Upper lobe of left lung (tissue), 4 donors: Measurements from ENCODE around the gene MYNN.

Experiments used
- EP300 ChIP-seq, 4 donors: sonication (generic); formaldehyde crosslinking; IDR thresholded peaks; one replicate each; pipeline ENCODE4 v1.5.1; 2017; ENCODE audit warnings: antibody characterized with exemption in 4 of 4, control low read depth in 2 of 4
- POLR2A ChIP-seq, 4 donors: fragments of 450-650 bp; IDR thresholded peaks; one replicate each; pipeline ENCODE4 v1.5.1; 2016 to 2017; ENCODE audit warnings: antibody characterized with exemption in 4 of 4, mild to moderate bottlenecking in 2 of 4
- POLR2AphosphoS5 ChIP-seq, 2 donors: sonication (generic); formaldehyde crosslinking; IDR thresholded peaks; one replicate each; pipeline ENCODE4 v1.5.1; 2017; ENCODE audit warnings: antibody characterized with exemption in 2 of 2
- TF ChIP-seq, protein P1 (sequence below), 6 experiments: fragments of 450-650 bp in 4 of 6; fragments of 200-600 bp in 2 of 6; sonication (generic) in 2 of 6; IDR thresholded peaks; one replicate each; pipeline ENCODE4 v1.5.1; 2016 to 2019; ENCODE audit warnings: antibody characterized with exemption in 6 of 6

DNA sequence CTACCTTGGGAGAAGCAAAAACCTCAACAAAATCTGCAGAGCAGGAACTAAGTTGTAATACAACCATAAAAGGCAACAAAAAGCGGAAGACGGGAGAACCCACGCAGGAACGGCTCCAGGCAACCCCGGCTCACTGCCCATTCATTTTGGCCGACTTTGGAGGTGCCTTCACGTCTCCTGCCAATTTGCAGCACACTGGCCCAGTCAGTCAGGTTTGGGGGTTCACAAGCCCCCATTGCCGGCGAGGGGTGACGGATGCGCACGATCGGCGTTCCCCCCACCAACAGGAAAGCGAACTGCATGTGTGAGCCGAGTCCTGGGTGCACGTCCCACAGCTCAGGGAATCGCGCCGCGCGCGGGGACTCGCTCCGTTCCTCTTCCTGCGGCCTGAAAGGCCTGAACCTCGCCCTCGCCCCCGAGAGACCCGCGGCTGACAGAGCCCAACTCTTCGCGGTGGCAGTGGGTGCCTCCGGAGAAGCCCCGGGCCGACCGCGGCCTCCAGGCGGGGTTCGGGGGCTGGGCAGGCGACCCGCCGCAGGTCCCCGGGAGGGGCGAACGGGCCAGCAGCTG, 8.8 kb upstream of the MYNN start:
- TF ChIP-seq, protein P1, sequence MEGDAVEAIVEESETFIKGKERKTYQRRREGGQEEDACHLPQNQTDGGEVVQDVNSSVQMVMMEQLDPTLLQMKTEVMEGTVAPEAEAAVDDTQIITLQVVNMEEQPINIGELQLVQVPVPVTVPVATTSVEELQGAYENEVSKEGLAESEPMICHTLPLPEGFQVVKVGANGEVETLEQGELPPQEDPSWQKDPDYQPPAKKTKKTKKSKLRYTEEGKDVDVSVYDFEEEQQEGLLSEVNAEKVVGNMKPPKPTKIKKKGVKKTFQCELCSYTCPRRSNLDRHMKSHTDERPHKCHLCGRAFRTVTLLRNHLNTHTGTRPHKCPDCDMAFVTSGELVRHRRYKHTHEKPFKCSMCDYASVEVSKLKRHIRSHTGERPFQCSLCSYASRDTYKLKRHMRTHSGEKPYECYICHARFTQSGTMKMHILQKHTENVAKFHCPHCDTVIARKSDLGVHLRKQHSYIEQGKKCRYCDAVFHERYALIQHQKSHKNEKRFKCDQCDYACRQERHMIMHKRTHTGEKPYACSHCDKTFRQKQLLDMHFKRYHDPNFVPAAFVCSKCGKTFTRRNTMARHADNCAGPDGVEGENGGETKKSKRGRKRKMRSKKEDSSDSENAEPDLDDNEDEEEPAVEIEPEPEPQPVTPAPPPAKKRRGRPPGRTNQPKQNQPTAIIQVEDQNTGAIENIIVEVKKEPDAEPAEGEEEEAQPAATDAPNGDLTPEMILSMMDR (IDR thresholded peaks at IDR 0.05) = peak in 2 of 6 experiments; percentile 12 to 15
- no peak for TF ChIP-seq POLR2A (IDR thresholded peaks at IDR 0.05)
- no peak for TF ChIP-seq EP300 (IDR thresholded peaks at IDR 0.05)
- TF ChIP-seq POLR2AphosphoS5 (IDR thresholded peaks at IDR 0.05) = peak; percentile 8 to 16
